ENCODE results near the gene ZNF423.

DNA sequence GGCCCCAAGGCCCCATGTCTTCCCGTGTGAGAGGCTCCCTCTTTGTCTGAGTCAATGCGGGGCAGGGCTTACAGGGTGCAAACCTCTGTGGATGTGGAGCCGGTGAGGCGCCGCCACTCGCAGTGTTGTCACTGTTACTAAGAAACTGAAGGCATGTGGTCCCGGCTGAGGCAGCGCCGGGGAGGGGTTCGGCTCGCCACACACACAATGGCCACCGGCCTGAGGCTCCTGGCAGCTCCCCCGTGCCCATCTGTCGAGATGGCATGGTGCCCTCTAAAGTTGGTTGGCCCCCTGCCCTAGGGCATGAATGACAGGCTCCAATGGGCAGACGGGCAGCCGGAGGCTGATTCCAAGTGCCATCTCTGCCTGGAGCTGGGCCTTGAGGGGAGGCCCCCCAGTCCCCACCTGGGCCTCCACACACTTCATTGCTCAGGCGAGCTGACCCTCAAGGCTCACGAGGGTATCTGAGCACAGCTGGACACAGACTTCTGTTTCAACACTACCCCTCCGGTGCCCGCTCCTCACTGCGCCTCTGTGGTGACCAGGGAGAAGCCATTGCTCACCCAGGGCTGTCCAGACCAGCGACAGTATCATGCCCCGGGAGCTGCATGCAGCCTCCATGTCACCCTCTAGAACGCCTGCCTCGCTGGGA, 345.1 kb downstream of the ZNF423 start:
- no peak for TF ChIP-seq POLR2A (IDR thresholded peaks at IDR 0.05)
- TF ChIP-seq, protein P1, sequence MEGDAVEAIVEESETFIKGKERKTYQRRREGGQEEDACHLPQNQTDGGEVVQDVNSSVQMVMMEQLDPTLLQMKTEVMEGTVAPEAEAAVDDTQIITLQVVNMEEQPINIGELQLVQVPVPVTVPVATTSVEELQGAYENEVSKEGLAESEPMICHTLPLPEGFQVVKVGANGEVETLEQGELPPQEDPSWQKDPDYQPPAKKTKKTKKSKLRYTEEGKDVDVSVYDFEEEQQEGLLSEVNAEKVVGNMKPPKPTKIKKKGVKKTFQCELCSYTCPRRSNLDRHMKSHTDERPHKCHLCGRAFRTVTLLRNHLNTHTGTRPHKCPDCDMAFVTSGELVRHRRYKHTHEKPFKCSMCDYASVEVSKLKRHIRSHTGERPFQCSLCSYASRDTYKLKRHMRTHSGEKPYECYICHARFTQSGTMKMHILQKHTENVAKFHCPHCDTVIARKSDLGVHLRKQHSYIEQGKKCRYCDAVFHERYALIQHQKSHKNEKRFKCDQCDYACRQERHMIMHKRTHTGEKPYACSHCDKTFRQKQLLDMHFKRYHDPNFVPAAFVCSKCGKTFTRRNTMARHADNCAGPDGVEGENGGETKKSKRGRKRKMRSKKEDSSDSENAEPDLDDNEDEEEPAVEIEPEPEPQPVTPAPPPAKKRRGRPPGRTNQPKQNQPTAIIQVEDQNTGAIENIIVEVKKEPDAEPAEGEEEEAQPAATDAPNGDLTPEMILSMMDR (IDR thresholded peaks at IDR 0.05) = no peak
- no peak for TF ChIP-seq EP300 (IDR thresholded peaks at IDR 0.05)
